ENCODE results near the gene DSCAM.
"Not testable (repeated sequence)": the region's sequence is repeated elsewhere in the genome, so short reads cannot be mapped to it uniquely, and the experiment has no call there.

The DSCAM gene

GRCh38 chr21:40276001-40276400, 571.0 kb downstream of the DSCAM start:
- no peak for DNase-seq

- no peak for DNase-seq
Measured at GRCh38 chr21:40272037-40272436, 574.9 kb downstream of the DSCAM start.

- no peak for DNase-seq
Measured at GRCh38 chr21:40271164-40271563, 575.8 kb downstream of the DSCAM start.

- no peak for DNase-seq
Measured at GRCh38 chr21:40270047-40270446, 576.9 kb downstream of the DSCAM start.

DNA sequence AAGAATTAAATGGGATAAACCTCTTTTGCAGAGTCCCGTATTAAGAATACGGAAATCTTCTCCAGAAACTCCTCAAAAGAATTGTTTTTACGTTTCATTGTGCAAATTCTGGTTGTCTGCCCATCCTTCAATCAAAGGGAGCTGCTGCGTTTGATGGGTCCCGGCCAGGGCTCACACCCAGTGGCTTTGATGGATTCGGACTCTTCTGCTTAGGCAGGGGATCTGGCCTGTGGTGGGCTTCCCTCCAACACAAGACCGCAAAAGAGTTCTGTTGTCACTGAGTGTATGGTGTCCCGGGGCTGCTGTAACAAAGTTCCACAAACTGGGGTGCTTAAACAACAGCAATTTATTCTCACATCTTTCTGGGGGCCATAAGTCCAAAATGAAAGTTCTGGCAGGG, 577.7 kb downstream of the DSCAM start:
- no peak for DNase-seq

- not testable (repeated sequence) for DNase-seq
Measured at GRCh38 chr21:40258456-40258855, 588.5 kb downstream of the DSCAM start.

GRCh38 chr21:40257342-40257741, 589.6 kb downstream of the DSCAM start:
- no peak for DNase-seq

GRCh38 chr21:40255518-40256444, 591.2 kb downstream of the DSCAM start:
- DNase-seq = peak; percentile 75

DNA sequence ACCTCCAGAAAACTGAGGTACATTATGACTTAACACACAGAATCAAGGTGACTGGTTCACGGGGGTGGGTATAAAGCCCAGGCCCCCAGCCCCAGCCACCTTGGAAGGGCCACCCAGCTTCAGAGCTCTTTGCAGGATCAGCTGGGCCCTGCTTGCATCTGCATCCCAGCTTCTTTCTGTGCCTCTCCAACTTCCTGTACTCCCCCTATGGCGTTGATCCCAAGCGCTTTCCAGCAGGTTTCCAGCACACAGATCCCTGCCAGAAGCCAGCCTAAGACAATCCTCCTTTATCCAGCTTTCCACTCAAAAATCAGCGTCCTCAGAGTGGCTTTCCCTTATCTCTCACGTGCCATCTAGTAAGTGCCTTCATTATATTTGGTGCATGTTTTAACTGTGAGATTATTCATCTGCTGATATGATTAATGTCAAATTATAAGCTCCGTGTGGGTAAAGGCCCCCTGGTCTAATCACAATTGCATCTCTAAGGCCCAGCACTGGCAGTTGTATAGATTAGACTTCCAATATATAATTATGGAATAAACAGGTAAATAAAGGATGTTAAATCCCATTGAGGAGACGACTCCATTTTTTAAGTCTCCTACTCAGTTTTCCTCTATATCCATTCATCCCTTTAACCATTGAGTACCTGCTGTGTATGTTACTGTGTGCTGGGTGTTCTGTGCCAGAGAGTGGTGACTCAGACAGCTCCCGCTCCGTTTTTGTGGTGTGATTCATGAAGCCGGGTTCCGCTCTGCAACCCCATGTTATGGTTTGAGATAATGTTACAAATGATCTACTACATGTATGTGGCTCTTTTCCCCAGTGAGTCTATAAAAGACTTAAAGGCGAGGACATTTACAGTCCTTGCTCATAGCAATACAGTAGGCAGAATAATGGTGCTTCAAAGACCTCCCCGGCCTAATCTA, 592.2 kb downstream of the DSCAM start:
- no peak for DNase-seq

DNA sequence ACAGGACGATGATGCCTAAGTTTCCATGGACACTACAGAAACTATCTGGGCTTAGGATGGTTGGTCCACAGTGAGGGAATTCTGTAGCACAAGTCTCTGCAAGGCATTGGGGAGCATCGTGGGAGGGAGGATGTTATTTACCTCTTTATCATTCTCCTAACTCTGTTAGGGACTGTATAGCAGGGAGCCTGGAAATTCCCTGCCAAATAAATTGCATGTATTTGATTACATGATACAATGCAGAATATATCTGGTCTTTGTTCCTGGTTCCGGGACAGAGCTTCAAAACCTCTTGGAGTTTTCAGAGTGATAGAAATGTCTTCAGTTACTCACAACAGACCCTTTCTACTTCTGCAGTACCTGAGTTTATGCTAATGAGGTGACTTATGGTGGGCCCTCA, 593.8 kb downstream of the DSCAM start:
- DNase-seq = no peak

DNA sequence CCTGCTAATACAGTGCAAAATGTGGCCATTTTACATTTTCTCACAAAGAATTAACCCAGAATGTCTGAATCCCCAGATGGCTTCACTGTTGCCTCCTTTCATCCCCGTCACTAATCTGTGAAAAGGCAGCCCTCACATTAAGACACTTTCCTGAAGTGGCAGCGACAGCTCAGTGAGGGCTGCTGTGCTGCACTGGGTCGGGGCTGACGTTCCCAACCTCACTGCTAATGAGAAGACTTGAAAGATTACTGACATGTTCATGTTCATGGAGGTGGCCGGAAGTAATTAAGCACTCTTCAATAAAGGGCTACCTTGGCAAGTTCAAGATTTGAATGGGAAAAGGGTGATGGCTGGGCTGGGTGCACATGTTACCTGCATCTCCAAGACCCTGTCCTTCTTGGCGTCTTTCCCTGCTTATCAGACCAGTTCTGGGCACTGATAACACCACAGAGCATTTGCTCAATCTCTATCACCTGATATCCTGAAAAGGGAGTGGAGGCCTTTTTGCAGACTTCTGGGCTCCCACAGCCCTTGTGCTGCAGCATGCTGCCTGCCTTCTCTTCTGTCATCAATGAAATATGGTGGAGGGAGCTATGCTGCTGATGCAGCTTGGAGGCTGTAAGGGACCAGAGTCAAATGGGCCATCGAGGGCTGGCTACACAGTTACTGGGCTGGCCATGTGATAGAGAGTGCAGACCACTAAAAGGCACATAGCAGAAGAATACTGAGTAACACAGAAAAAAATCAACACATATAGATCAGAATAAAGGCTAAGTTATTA, 596.3 kb downstream of the DSCAM start:
- no peak for DNase-seq

- no peak for DNase-seq
Measured at GRCh38 chr21:40244981-40245380, 602.0 kb downstream of the DSCAM start.

DNA sequence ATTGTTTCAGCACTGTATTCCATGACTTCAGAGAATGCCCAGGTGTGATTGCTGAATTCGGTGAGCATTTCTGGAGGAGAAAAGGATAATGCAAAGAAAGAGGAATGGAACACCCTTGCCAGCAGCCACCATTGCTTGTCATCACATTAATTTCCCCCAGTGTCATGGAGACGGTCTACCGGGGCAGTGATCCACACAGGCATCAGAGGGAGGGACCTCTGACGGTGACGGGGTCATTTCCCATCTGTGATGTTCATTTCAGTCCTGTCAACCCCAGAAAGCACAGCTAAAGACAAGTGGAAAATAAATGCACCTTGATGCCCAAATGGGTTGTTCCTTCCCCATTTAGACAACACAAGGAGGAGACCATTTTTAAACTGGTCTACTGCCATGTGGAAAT, 603.3 kb downstream of the DSCAM start:
- no peak for DNase-seq

DNA sequence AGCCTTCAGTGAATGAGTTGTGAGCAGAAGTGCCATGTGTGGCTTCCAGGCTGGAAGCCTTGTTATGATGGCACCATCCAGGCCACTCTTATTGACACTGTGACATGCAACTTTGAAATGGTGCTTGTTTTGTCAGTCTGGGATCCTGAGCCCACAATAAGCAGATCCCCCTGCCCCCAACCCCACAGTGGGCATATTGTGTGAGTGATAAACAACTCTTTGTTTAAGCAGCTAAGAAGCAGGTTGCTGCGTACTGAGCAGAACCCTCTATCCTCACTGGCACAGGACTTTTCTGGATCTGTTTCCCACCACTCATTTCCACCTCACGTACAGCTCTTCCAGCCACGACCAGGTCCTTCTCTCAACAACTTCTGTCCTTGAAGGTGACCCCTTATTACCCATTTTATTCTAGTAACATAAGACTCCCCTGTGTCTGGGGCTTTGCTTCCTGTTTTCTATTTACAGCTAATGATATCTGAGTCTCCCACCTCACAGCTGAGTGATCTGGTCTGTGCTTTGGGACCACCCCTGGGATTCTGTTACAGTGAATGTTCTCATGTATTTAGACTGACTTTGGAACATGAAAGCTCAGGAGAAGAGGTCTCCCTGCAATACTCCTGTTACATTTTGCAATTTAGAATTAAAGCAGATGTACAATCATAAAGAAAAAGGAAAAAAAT, 604.2 kb downstream of the DSCAM start:
- DNase-seq = no peak

GRCh38 chr21:40235528-40235927, 611.4 kb downstream of the DSCAM start:
- no peak for DNase-seq

GRCh38 chr21:40231979-40232378, 615.0 kb downstream of the DSCAM start:
- DNase-seq = no peak

DNA sequence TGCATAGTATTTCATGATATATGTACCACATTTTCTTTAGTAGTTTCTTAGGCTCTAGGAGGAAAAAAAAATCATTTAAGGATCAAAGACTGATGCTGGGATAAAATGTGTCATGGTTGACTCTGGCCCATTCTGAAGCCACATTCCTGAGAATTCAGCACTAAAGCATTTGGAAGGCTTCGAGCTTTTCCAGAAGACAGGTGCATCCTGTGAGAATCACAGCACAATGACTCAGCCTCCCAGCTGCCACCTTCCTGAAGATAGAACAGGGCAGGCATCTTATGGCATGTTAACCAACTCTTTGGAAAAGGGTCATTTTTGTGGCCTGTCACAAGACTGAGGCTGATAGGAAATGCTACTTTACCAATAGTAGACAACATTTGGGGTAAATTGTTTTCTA, 619.9 kb downstream of the DSCAM start:
- no peak for DNase-seq

- no peak for DNase-seq
Measured at GRCh38 chr21:40215941-40216340, 631.0 kb downstream of the DSCAM start.

- no peak for DNase-seq
Measured at GRCh38 chr21:40210251-40210650, 636.7 kb downstream of the DSCAM start.

DNA sequence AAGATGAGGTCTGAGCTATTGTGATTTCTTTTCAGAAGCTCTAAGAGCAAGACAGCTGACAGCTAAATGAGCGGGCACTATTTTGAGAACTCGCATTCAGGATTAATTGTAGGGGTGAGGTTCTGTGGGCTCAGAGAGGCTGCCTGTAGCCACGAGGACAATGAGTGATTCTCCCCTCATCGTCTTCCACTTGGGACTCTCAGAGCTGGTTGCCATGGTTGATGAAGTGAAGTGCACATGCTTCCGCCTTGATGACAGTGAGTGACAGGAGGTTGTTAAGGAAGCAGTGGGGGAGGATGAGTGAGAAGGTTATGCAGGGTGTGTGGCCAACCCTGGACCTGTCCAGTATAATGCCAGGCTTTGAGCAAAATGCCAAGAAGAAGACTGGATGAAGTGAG, 638.0 kb downstream of the DSCAM start:
- DNase-seq = no peak

DNA sequence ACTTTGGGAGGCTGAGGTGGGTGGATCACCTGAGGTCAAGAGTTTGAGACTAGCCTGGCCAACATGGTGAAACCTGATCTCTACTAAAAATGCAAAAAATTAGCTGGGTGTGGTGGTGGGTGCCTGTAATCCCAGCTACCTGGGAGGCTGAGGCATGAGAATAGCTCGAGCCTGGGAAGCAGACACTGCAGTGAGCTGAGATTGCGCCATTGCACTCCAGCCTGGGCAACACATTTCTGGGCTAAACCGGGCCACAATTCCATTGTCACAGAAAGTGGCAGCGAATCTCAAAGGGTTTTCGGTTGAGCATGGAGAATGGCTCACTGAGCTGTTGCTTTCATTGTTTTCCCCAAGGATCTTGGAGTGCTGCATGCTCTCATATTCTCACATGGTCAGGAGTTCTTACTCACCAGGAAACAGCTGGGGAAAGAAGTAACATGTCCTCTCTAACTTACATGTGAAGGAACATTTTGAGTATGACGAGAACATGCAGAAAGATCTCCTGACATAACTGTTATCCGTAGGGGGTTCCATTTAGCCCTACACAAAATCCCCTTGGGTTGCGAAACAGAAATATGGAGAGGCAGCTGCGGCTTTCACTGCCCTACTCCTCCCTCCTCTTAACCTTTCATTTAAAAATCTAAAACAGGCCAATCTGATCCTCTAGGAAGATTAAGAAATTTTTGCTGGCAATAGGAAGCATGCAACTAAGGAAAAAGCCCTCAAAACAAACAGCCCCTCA, 638.6 kb downstream of the DSCAM start:
- DNase-seq = no peak

GRCh38 chr21:40200946-40201345, 646.0 kb downstream of the DSCAM start:
- DNase-seq = peak; percentile 32

All from NCI-H524 treated with DMSO at 0.1 percent for 48 hours (cell line).